Chondrocyte (in vitro differentiated cells): ENCODE results near the gene CFAP251. TPM values are rescaled to one million over a fixed set of nuclear protein-coding genes. Genes with fewer than 3 reads are reported as not detected.

Experiments used
- DNase-seq: peaks from one replicate; pipeline ENCODE4 v3.0.0; 2021; ENCODE audit warnings: mixed read lengths, low spot score
- H3K27ac Mint-ChIP-seq: one replicate; pipeline ENCODE4 v1.8.0; 2021; ENCODE audit warnings: mild to moderate bottlenecking, moderate library complexity, mixed read lengths; ENCODE audit not compliant: unreplicated experiment
- H3K27me3 Mint-ChIP-seq: 2 replicates; pipeline ENCODE4 v1.8.0; 2021; ENCODE audit warnings: low read depth, mixed read lengths
- H3K36me3 Mint-ChIP-seq: 2 replicates; pipeline ENCODE4 v1.8.0; 2021; ENCODE audit warnings: low read depth, mixed read lengths
- H3K4me1 Mint-ChIP-seq: 2 replicates; pipeline ENCODE4 v1.8.0; 2021; ENCODE audit warnings: low read depth, mild to moderate bottlenecking, mixed read lengths
- H3K4me3 Mint-ChIP-seq: one replicate; pipeline ENCODE4 v1.8.0; 2021; ENCODE audit warnings: mild to moderate bottlenecking, moderate library complexity, mixed read lengths; ENCODE audit not compliant: unreplicated experiment
- H3K9me3 Mint-ChIP-seq: 2 replicates; pipeline ENCODE4 v1.8.0; 2021; ENCODE audit warnings: low read depth, mixed read lengths
- CTCF ChIP-seq: fragments of 200-600 bp; sonication (generic); IDR thresholded peaks from 2 replicates; pipeline ENCODE4 v1.5.0; 2021; ENCODE audit warnings: antibody characterized with exemption, mild to moderate bottlenecking, moderate library complexity
- total RNA-seq: library from RNA; stranded (reverse); gene quantifications from 3 replicates; pipeline ENCODE4 v1.2.1, GENCODE V29; 2021

Gene CFAP251
- total RNA-seq, 1 donor from 2014 or later, result 4.5 TPM

GRCh38 chr12:121980191-121980891 is 61.9 kb downstream of the CFAP251 start:
- H3K4me1 Mint-ChIP-seq, result peaks cover 6% of the 10 kb centered on the region
- H3K27me3 Mint-ChIP-seq, result no peaks in the 10 kb centered on the region
- DNase-seq, result no peak
- no peaks in the 10 kb centered on the region for H3K9me3 Mint-ChIP-seq
- H3K36me3 Mint-ChIP-seq, result peaks cover 1% of the 10 kb centered on the region
- no peak for TF ChIP-seq CTCF
- peak overlapping the region; percentile 36 for H3K27ac Mint-ChIP-seq
- no peak overlapping the region for H3K4me3 Mint-ChIP-seq

GRCh38 chr12:121980892-121981272 is 62.5 kb downstream of the CFAP251 start:
- H3K4me3 Mint-ChIP-seq, result no peak overlapping the region
- H3K36me3 Mint-ChIP-seq, result no peaks in the 10 kb centered on the region
- H3K27me3 Mint-ChIP-seq, result no peaks in the 10 kb centered on the region
- no peak for DNase-seq
- H3K27ac Mint-ChIP-seq, result no peak overlapping the region
- no peak for TF ChIP-seq CTCF
- H3K4me1 Mint-ChIP-seq, result peaks cover 6% of the 10 kb centered on the region
- H3K9me3 Mint-ChIP-seq, result no peaks in the 10 kb centered on the region

GRCh38 chr12:121981456-121981855 is 63.1 kb downstream of the CFAP251 start:
- Mint-ChIP-seq H3K4me1 (peaks cover 6% of the 10 kb centered on the region), H3K4me3 (no peak overlapping the region), H3K27ac (no peak overlapping the region), H3K36me3 (no peaks in the 10 kb centered on the region), H3K27me3 (no peaks in the 10 kb centered on the region), H3K9me3 (no peaks in the 10 kb centered on the region)
- DNase-seq, result no peak
- no peak for TF ChIP-seq CTCF

DNA sequence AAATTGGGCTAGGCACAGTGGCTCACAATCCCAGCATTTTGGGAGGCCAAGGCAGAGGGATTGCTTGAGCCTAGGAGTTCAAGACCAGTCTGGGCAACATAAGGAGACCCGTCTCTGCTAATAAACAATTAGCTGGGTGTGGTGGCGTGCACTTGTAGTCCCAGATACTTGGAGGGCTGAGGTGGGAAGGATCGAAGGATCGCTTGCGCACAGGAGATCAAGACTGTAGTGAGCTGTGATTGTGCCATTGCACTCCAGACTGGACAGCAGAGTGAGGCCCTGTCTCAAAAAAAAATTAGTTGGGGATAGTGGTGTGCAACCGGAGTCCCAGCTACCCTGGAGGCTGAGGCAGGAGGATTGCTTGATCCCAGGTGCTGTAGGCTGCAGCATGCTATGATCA is 64.6 kb downstream of the CFAP251 start:
- Mint-ChIP-seq H3K4me3 (no peak overlapping the region), H3K27me3 (no peaks in the 10 kb centered on the region), H3K36me3 (no peaks in the 10 kb centered on the region), H3K4me1 (peaks cover 6% of the 10 kb centered on the region), H3K27ac (no peak overlapping the region), H3K9me3 (no peaks in the 10 kb centered on the region)
- TF ChIP-seq CTCF, result no peak
- DNase-seq, result no peak

DNA sequence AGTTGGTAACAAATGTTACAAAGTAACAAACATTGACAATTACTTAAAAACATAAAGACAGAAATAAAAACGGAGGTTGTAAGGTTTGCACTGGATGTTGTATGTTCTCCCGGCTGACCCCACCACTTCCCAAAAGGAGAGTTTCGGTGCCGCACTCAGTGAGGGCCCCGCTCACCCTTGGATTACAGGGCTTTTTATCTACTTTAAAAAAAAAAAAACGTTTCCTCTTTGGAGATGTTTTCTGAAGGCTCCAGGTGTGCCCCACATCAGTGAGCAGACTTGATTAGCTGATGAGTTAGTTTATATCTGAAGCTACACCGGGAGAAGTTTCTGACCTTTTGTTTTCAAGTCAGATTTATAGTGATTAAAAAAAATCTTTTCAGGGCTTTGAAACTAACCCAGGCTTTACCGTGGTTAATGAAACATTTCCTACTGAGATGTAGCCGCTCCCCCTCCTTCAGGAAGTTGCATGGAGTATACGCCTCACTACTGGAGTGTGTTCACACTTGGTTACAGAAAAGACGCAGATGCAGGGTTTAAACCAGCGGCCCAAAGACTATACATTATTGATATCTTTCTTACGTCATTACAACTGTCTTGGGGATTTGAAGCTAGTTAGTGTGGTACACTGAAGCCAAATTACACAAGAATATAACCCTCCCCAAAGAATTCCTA is 65.3 kb downstream of the CFAP251 start:
- no peaks in the 10 kb centered on the region for H3K9me3 Mint-ChIP-seq
- H3K27me3 Mint-ChIP-seq, result no peaks in the 10 kb centered on the region
- no peak overlapping the region for H3K27ac Mint-ChIP-seq
- peaks cover 6% of the 10 kb centered on the region for H3K4me1 Mint-ChIP-seq
- no peak overlapping the region for H3K4me3 Mint-ChIP-seq
- no peak for DNase-seq
- H3K36me3 Mint-ChIP-seq, result no peaks in the 10 kb centered on the region
- no peak for TF ChIP-seq CTCF
